ENCODE measurements around the gene TRAM2.

DNA sequence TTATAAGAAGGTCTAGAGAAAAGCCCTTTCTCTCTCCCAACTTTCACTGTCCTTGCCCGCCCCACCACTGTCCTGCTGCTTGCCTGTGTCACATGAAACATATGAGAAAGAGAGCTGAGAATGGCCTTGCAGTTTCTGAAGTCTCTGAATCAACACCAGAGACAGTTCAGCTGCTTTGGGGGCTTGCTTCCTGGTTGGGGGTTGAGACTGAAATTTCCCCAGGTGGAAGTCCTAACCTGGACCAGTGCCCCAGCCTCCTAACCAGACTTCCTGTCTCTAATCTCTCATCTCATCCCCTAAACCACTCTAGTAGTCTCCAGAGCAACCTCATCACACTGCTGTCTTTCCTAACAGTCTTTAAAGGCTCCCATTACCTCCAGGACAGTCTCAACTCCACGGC lies 10.7 kb downstream of the TRAM2 start:
- TF ChIP-seq POLR2A (IDR thresholded peaks at IDR 0.05; ENCODE audit: low read depth, low read length), result no peak
- no peak for TF ChIP-seq POLR2AphosphoS5 (IDR thresholded peaks at IDR 0.05; ENCODE audit: low read depth, low read length)
